Measurements from ENCODE around the gene TRIM46. TPM values are rescaled to one million over a fixed set of nuclear protein-coding genes. Genes with fewer than 3 reads are reported as not detected.

Gene TRIM46
- total and polyA plus RNA-seq, 9 of the 15 experiments (the other 6 are each of a cell fraction or from before 2014, with no cell fraction given): 0.05 to 0.60 (median 0.16) TPM; not detected in 3

MicroRNAs encoded within 50 kb of the gene (microRNA counts, 767-probe panel; counts per million panel counts)
- microRNA hsa-miR-92b-3p: 3,288 counts per million, percentile 72 among the panel's probes with 10 or more counts

Small RNA genes within 50 kb of the gene (small RNA-seq; reads per million reads assigned to genes)
- gene HMGN2P18: not detected

Other genes starting within 250 kb of the TRIM46 start
Only the 7 nearest of the 26 such genes appear.
- gene EFNA1, start 46.0 kb upstream of the TRIM46 start, total RNA-seq (2014; rRNA removed): 2.5 and 2.6 TPM in 2 replicates
- gene EFNA1, start 46.0 kb upstream of the TRIM46 start, total RNA-seq (2014; rRNA removed; fragmentation: Illumina TruSeq; extraction: Trizol): 1.9 and 2.1 TPM in 2 replicates
- gene EFNA1, start 46.0 kb upstream of the TRIM46 start, total RNA-seq (2015; rRNA removed; fragmentation: Illumina TruSeq; extraction: Trizol): 3.3 and 3.7 TPM in 2 replicates
- gene EFNA1, start 46.0 kb upstream of the TRIM46 start, total RNA-seq (2021): 2.6 and 2.7 TPM in 2 replicates
- gene EFNA1, start 46.0 kb upstream of the TRIM46 start, polyA plus RNA-seq (2011; rRNA removed): 9.3 and 14.1 TPM in 2 replicates
- gene EFNA1, start 46.0 kb upstream of the TRIM46 start, polyA plus RNA-seq (2014; fragmentation: Illumina TruSeq; extraction: Trizol): 3.0 and 3.5 TPM in 2 replicates
- 1 to 10 TPM; 3.7 TPM for gene EFNA1, start 46.0 kb upstream of the TRIM46 start, polyA plus RNA-seq (2014; fragmentation: Nextera tagmentation; extraction: Ambion mirVana)
- 2.8 and 5.3 TPM in 2 replicates for gene EFNA1, start 46.0 kb upstream of the TRIM46 start, polyA plus RNA-seq (2014; rRNA removed)
- 59.2 and 68.1 TPM in 2 replicates for gene SLC50A1, start 38.0 kb upstream of the TRIM46 start, total RNA-seq (2014; rRNA removed)
- gene SLC50A1, start 38.0 kb upstream of the TRIM46 start, total RNA-seq (2014; rRNA removed; fragmentation: Illumina TruSeq; extraction: Trizol): 52.2 and 58.7 TPM in 2 replicates
- gene SLC50A1, start 38.0 kb upstream of the TRIM46 start, total RNA-seq (2015; rRNA removed; fragmentation: Illumina TruSeq; extraction: Trizol): 62.7 and 64.0 TPM in 2 replicates
- gene SLC50A1, start 38.0 kb upstream of the TRIM46 start, total RNA-seq (2021): 46.5 and 50.0 TPM in 2 replicates
- 88.3 and 91.9 TPM in 2 replicates for gene SLC50A1, start 38.0 kb upstream of the TRIM46 start, polyA plus RNA-seq (2011; rRNA removed)
- 86.2 and 96.6 TPM in 2 replicates for gene SLC50A1, start 38.0 kb upstream of the TRIM46 start, polyA plus RNA-seq (2014; fragmentation: Illumina TruSeq; extraction: Trizol)
- 100 to 1,000 TPM; 103 to 132 TPM for gene SLC50A1, start 38.0 kb upstream of the TRIM46 start, polyA plus RNA-seq (2014; fragmentation: Nextera tagmentation; extraction: Ambion mirVana)
- gene SLC50A1, start 38.0 kb upstream of the TRIM46 start, polyA plus RNA-seq (2014; rRNA removed): 91.7 and 99.4 TPM in 2 replicates
- 41.3 and 45.1 TPM in 2 replicates for gene DPM3, start 33.3 kb upstream of the TRIM46 start, total RNA-seq (2014; rRNA removed)
- gene DPM3, start 33.3 kb upstream of the TRIM46 start, total RNA-seq (2014; rRNA removed; fragmentation: Illumina TruSeq; extraction: Trizol): 1.8 and 3.7 TPM in 2 replicates
- gene DPM3, start 33.3 kb upstream of the TRIM46 start, total RNA-seq (2015; rRNA removed; fragmentation: Illumina TruSeq; extraction: Trizol): 34.2 and 40.0 TPM in 2 replicates
- 92.1 and 94.2 TPM in 2 replicates for gene DPM3, start 33.3 kb upstream of the TRIM46 start, total RNA-seq (2021)
- gene DPM3, start 33.3 kb upstream of the TRIM46 start, polyA plus RNA-seq (2011; rRNA removed): 27.1 and 62.3 TPM in 2 replicates
- gene DPM3, start 33.3 kb upstream of the TRIM46 start, polyA plus RNA-seq (2014; fragmentation: Illumina TruSeq; extraction: Trizol): 8.6 and 59.7 TPM in 2 replicates
- gene DPM3, start 33.3 kb upstream of the TRIM46 start, polyA plus RNA-seq (2014; fragmentation: Nextera tagmentation; extraction: Ambion mirVana): 10 to 100 TPM; 12.6 to 36.4 TPM
- 120 and 141 TPM in 2 replicates for gene DPM3, start 33.3 kb upstream of the TRIM46 start, polyA plus RNA-seq (2014; rRNA removed)
- 211 and 255 TPM in 2 replicates for gene KRTCAP2, start 545 bp upstream of the TRIM46 start, total RNA-seq (2014; rRNA removed)
- gene KRTCAP2, start 545 bp upstream of the TRIM46 start, total RNA-seq (2014; rRNA removed; fragmentation: Illumina TruSeq; extraction: Trizol): 226 and 244 TPM in 2 replicates
- gene KRTCAP2, start 545 bp upstream of the TRIM46 start, total RNA-seq (2015; rRNA removed; fragmentation: Illumina TruSeq; extraction: Trizol): 290 and 294 TPM in 2 replicates
- 243 and 253 TPM in 2 replicates for gene KRTCAP2, start 545 bp upstream of the TRIM46 start, total RNA-seq (2021)
- 129 and 178 TPM in 2 replicates for gene KRTCAP2, start 545 bp upstream of the TRIM46 start, polyA plus RNA-seq (2011; rRNA removed)
- gene KRTCAP2, start 545 bp upstream of the TRIM46 start, polyA plus RNA-seq (2014; fragmentation: Illumina TruSeq; extraction: Trizol): 418 and 443 TPM in 2 replicates
- gene KRTCAP2, start 545 bp upstream of the TRIM46 start, polyA plus RNA-seq (2014; fragmentation: Nextera tagmentation; extraction: Ambion mirVana): 100 to 1,000 TPM; 429 to 436 TPM
- 126 and 196 TPM in 2 replicates for gene KRTCAP2, start 545 bp upstream of the TRIM46 start, polyA plus RNA-seq (2014; rRNA removed)
- 2.5 and 3.2 TPM in 2 replicates for gene THBS3, start 34.0 kb downstream of the TRIM46 start, total RNA-seq (2014; rRNA removed)
- 2.0 and 2.4 TPM in 2 replicates for gene THBS3, start 34.0 kb downstream of the TRIM46 start, total RNA-seq (2014; rRNA removed; fragmentation: Illumina TruSeq; extraction: Trizol)
- 3.1 and 3.4 TPM in 2 replicates for gene THBS3, start 34.0 kb downstream of the TRIM46 start, total RNA-seq (2015; rRNA removed; fragmentation: Illumina TruSeq; extraction: Trizol)
- 3.3 and 5.0 TPM in 2 replicates for gene THBS3, start 34.0 kb downstream of the TRIM46 start, total RNA-seq (2021)
- gene THBS3, start 34.0 kb downstream of the TRIM46 start, polyA plus RNA-seq (2011; rRNA removed): 5.8 and 6.8 TPM in 2 replicates
- 2.5 and 3.2 TPM in 2 replicates for gene THBS3, start 34.0 kb downstream of the TRIM46 start, polyA plus RNA-seq (2014; fragmentation: Illumina TruSeq; extraction: Trizol)
- gene THBS3, start 34.0 kb downstream of the TRIM46 start, polyA plus RNA-seq (2014; fragmentation: Nextera tagmentation; extraction: Ambion mirVana): under 1 TPM; 0.59 to 0.89 TPM
- gene THBS3, start 34.0 kb downstream of the TRIM46 start, polyA plus RNA-seq (2014; rRNA removed): 6.6 and 8.3 TPM in 2 replicates
- gene MTX1, start 34.8 kb downstream of the TRIM46 start, total RNA-seq (2014; rRNA removed): 98.4 and 165 TPM in 2 replicates
- gene MTX1, start 34.8 kb downstream of the TRIM46 start, total RNA-seq (2014; rRNA removed; fragmentation: Illumina TruSeq; extraction: Trizol): 37.3 and 44.6 TPM in 2 replicates
- 65.1 and 66.9 TPM in 2 replicates for gene MTX1, start 34.8 kb downstream of the TRIM46 start, total RNA-seq (2015; rRNA removed; fragmentation: Illumina TruSeq; extraction: Trizol)
- gene MTX1, start 34.8 kb downstream of the TRIM46 start, total RNA-seq (2021): 73.8 and 83.3 TPM in 2 replicates
- gene MTX1, start 34.8 kb downstream of the TRIM46 start, polyA plus RNA-seq (2011; rRNA removed): 65.8 and 73.3 TPM in 2 replicates
- 80.0 and 88.4 TPM in 2 replicates for gene MTX1, start 34.8 kb downstream of the TRIM46 start, polyA plus RNA-seq (2014; fragmentation: Illumina TruSeq; extraction: Trizol)
- 10 to 100 TPM; 29.1 to 66.3 TPM for gene MTX1, start 34.8 kb downstream of the TRIM46 start, polyA plus RNA-seq (2014; fragmentation: Nextera tagmentation; extraction: Ambion mirVana)
- gene MTX1, start 34.8 kb downstream of the TRIM46 start, polyA plus RNA-seq (2014; rRNA removed): 83.5 and 90.5 TPM in 2 replicates
- gene ENTREP3, start 81.6 kb downstream of the TRIM46 start, total RNA-seq (2014; rRNA removed): 6.4 and 10.6 TPM in 2 replicates
- gene ENTREP3, start 81.6 kb downstream of the TRIM46 start, total RNA-seq (2014; rRNA removed; fragmentation: Illumina TruSeq; extraction: Trizol): 1.9 and 2.0 TPM in 2 replicates
- 3.4 and 4.1 TPM in 2 replicates for gene ENTREP3, start 81.6 kb downstream of the TRIM46 start, total RNA-seq (2015; rRNA removed; fragmentation: Illumina TruSeq; extraction: Trizol)
- gene ENTREP3, start 81.6 kb downstream of the TRIM46 start, total RNA-seq (2021): 41.8 and 43.0 TPM in 2 replicates
- 5.9 and 17.5 TPM in 2 replicates for gene ENTREP3, start 81.6 kb downstream of the TRIM46 start, polyA plus RNA-seq (2011; rRNA removed)
- gene ENTREP3, start 81.6 kb downstream of the TRIM46 start, polyA plus RNA-seq (2014; fragmentation: Illumina TruSeq; extraction: Trizol): 11.8 and 21.9 TPM in 2 replicates
- gene ENTREP3, start 81.6 kb downstream of the TRIM46 start, polyA plus RNA-seq (2014; fragmentation: Nextera tagmentation; extraction: Ambion mirVana): 1 to 10 TPM; 2.0 to 2.1 TPM
- 15.4 and 17.7 TPM in 2 replicates for gene ENTREP3, start 81.6 kb downstream of the TRIM46 start, polyA plus RNA-seq (2014; rRNA removed)